ENCODE data around the gene TEX30.

Gene TEX30

DNA sequence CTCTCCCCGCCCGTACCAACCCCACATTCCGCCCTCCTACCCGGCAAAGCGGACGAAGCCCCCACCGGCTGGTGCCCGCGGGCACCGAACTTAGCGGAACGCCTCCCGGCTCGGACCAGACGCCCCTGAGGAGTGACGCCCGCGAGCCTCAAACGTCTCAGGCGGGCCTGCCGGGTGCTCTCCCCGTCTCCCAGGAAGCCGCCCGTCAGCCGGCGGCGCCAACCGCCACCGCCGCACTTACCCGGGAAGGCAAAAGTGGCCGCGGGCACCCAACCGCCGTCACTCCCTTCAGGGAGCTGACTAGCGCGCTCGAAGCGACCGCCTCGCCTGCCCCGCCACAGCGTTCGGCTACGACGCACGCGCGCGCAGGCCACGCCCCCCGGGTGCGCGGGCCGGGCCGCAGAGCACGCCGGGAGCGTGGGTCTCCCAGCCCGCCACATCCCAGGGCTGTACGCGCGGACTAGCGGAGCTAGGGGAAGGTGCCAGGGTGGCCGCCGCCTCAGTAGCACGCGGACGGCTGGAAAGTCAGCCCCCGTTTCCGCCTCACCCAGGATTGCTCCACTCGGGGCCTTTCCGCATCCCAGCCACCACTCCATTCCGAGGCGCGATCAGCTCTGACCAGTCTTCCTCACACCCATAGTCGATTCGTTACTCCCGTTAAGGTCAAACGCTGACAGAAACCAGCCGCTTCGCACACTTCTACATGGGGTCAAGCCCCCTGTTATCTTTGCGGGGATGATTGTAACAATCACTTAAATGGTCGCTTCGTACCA is at the start of gene TEX30:
TSS of gene TEX30 (minus strand) at position 346 of the 773 bp plus-strand sequence. CDS start 3,760 bp downstream, outside the sequence.
- peak within 1 kb of the TSS; percentile 80 for H3K4me3 ChIP-seq (replicated peaks; ENCODE audit: low read depth, low read length)
- TF ChIP-seq, protein P1, sequence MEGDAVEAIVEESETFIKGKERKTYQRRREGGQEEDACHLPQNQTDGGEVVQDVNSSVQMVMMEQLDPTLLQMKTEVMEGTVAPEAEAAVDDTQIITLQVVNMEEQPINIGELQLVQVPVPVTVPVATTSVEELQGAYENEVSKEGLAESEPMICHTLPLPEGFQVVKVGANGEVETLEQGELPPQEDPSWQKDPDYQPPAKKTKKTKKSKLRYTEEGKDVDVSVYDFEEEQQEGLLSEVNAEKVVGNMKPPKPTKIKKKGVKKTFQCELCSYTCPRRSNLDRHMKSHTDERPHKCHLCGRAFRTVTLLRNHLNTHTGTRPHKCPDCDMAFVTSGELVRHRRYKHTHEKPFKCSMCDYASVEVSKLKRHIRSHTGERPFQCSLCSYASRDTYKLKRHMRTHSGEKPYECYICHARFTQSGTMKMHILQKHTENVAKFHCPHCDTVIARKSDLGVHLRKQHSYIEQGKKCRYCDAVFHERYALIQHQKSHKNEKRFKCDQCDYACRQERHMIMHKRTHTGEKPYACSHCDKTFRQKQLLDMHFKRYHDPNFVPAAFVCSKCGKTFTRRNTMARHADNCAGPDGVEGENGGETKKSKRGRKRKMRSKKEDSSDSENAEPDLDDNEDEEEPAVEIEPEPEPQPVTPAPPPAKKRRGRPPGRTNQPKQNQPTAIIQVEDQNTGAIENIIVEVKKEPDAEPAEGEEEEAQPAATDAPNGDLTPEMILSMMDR (IDR thresholded peaks at IDR 0.05; ENCODE audit: low read depth, low read length, missing control alignments) = no peak
- DNase-seq (ENCODE audit: extremely low read depth, low read depth) = no peak

DNA sequence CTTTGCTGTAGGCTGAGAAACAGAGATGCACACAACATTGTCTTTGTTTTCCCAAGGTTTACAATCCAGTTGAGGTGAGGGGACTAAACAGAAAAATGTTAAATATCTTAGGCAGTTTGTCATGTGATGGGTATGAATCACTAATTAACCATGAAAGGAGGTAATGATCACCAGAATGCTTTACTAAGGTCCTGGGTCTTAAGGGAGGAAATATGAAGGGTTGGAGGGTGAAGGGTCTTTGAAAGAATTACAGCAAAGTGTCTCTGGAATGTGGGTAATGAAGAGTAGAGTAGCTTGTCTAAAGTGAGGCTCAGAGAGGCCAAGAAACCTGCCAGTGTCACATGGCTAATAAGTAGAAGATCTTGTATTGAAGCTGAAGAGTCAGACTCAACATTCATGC is 44.3 kb upstream of the TEX30 start:
- DNase-seq (ENCODE audit: extremely low read depth, low read depth) = no peak
- no peak overlapping the region for H3K4me3 ChIP-seq (replicated peaks; ENCODE audit: low read depth, low read length)
- TF ChIP-seq, protein P1 (IDR thresholded peaks at IDR 0.05; ENCODE audit: low read depth, low read length, missing control alignments) = no peak

DNA sequence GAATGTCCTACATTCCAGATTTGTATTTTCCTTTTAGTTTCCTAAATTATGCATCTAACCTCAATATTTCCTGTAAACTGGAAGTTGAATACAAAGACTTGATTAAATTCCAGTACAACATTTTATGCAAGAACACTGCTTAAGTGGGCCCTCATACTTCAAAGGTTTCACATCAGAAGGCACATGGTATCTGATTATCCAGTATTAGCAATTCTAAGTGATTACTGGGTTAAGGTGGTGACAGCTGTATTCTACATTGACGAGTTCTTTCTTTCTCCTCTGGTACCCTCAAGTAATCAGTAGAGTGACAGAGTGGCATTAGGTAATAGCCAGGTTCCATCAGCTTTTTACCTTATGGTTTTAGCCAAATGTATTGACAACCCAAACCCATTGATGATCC is 43.7 kb upstream of the TEX30 start:
- DNase-seq (ENCODE audit: extremely low read depth, low read depth) = no peak
- TF ChIP-seq, protein P1 (IDR thresholded peaks at IDR 0.05; ENCODE audit: low read depth, low read length, missing control alignments) = no peak
- no peak overlapping the region for H3K4me3 ChIP-seq (replicated peaks; ENCODE audit: low read depth, low read length)

DNA sequence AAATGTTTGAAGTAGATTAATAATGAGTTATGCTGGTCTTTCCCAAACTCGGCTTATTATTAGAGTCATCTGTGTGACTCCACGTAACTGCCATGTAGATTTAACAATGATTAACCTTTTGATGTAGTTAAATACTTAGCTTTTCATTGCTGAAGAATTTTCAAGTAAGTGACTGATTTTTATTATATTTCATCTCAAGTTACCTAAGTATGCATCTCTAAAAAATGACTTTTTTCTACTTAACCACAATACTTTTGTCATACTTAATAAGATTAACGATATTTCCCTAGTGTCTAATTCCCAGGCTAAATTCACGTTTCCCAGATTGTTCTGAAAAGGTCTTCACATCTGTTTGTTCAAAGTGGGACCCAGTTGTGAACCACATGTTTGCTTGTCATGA is 43.1 kb upstream of the TEX30 start:
- no peak for DNase-seq (ENCODE audit: extremely low read depth, low read depth)
- no peak overlapping the region for H3K4me3 ChIP-seq (replicated peaks; ENCODE audit: low read depth, low read length)
- TF ChIP-seq, protein P1 (IDR thresholded peaks at IDR 0.05; ENCODE audit: low read depth, low read length, missing control alignments) = no peak

DNA sequence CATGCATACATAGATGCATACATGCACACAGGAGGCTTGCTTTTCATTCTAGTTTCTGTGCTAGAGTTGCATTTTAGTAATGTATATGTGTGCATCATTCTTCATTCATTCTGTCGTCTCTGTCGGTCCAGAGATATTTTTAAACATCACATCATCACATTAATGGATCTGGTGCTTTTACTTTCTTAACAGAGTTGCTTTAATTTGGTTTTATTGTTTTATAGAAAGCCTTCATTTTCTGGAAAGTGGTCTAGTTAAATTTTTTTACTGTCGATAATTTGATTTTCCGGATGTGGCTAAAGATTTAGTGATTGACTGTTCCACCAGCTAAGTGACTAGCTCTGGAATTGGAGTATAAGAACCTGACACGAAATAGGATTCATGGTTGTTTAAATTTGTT is 42.2 kb upstream of the TEX30 start:
- no peak for DNase-seq (ENCODE audit: extremely low read depth, low read depth)
- TF ChIP-seq, protein P1 (IDR thresholded peaks at IDR 0.05; ENCODE audit: low read depth, low read length, missing control alignments) = no peak
- H3K4me3 ChIP-seq (replicated peaks; ENCODE audit: low read depth, low read length) = no peak overlapping the region

DNA sequence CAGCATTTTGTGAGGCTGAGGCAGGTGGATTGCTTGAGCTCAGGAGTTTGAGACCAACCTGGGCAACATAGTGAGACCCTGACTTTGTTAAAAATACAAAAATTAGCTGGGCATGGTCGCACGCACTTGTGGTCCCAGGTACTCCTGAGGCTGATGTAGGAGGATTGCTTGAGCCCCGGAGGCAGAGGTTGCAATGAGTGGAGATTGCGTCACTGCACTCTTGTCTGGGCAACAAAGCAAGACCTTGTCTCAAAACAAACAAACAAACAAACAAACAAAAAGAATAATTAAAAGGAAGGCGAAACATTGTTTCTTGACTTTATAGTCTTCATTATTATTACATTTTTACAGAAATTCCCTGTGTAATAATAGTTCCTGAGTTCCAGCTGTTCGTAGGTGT is 41.2 kb upstream of the TEX30 start:
- TF ChIP-seq, protein P1 (IDR thresholded peaks at IDR 0.05; ENCODE audit: low read depth, low read length, missing control alignments) = no peak
- no peak overlapping the region for H3K4me3 ChIP-seq (replicated peaks; ENCODE audit: low read depth, low read length)
- no peak for DNase-seq (ENCODE audit: extremely low read depth, low read depth)
